ENCODE results near the gene SEH1L.

DNA sequence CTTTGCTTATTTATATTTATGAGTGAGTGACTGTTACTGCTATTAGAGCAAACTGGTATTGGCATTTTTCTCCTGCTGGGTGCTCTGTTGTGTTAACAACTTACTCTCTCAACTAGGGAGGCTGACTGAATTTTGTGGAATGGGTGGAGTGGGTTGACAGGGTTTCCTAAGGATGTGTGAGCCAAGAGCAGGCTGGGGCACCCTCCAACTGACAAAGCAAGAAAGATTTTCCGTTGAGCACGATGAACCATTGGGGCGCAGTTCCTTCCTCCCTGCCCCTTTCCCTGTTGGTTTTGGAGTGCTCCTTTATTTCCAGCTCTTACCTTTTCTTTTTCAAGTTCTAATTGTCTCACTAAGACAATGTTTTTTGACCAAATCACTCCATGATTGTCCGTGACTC lies 20.3 kb downstream of the SEH1L start:
- no peak for TF ChIP-seq CTCF (IDR thresholded peaks at IDR 0.05; ENCODE audit: low read depth, low read length)
- no peak for TF ChIP-seq EZH2phosphoT487 (IDR thresholded peaks at IDR 0.05; ENCODE audit: low read depth)

Data from OCI-LY3 (cell line).